Neuron (in vitro differentiated cells): ENCODE results near the gene ADAMTS17.

Experiments used
- H2AFZ ChIP-seq: one replicate; pipeline ENCODE4 v1.6.1; 2013; ENCODE audit warnings: low read depth, mild to moderate bottlenecking, inconsistent platforms, low read length, moderate library complexity
- H3K27me3 ChIP-seq: one replicate; pipeline ENCODE4 v1.6.1; 2013; ENCODE audit warnings: low read length; ENCODE audit not compliant: insufficient read depth
- H3K36me3 ChIP-seq: one replicate; pipeline ENCODE4 v1.6.1; 2013; ENCODE audit warnings: low read length; ENCODE audit not compliant: insufficient read depth
- H3K4me1 ChIP-seq: one replicate; pipeline ENCODE4 v1.6.1; 2013; ENCODE audit warnings: low read length; ENCODE audit not compliant: insufficient read depth
- H3K4me3 ChIP-seq: 2 replicates; pipeline ENCODE4 v1.5.1; 2013; ENCODE audit warnings: mild to moderate bottlenecking, low read length, moderate library complexity
- H3K9me3 ChIP-seq: one replicate; pipeline ENCODE4 v1.6.1; 2013; ENCODE audit warnings: low read length

ADAMTS17 gene

DNA sequence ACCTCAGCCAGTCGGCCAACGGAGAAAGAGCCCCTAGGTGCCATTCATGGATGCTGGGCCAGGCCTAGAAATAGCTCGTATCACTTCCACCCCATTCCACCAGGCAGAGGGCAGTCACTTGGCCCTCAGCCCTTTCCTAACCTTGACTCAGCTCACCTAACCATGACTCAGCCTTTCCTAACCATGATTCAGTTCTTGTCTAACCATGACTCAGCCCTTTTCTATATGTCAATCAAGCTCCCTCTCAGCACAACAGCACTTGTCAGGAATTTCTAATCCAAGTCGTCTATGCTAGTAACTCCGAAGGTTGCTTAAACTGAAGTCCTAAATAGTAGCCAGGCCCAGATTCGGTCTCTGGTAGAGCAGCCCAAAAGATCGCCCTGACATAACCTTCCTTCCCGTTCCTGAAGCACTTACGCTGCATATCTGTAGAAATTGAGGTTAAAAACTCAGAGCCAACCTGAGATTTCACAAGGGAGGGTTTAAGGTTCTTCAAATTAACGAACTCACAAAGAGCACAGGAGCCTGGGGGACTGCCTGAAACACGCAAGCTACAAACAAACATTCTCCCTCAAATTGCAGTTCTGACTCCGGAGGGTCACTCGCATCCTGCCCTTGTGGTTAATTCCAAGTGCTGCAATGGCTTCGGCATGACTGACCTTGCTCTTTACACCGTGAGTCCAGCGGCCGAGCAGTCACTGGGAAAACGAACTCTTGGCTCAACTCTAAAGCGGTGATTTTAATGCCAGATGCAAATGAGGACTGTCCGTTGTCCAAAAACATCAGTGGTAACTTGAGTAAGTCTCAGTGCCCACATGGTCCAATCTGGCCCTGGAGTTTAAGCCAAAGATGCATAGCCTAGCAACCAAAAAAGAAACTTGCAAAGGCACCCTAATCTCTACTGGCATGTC lies 99.9 kb downstream of the ADAMTS17 start:
- Histone ChIP-seq H2AFZ (no peak overlapping the region), H3K4me1 (no peaks in the 10 kb centered on the region), H3K27me3 (no peaks in the 10 kb centered on the region), H3K9me3 (no peaks in the 10 kb centered on the region), H3K36me3 (no peaks in the 10 kb centered on the region), H3K4me3 (no peak overlapping the region)

DNA sequence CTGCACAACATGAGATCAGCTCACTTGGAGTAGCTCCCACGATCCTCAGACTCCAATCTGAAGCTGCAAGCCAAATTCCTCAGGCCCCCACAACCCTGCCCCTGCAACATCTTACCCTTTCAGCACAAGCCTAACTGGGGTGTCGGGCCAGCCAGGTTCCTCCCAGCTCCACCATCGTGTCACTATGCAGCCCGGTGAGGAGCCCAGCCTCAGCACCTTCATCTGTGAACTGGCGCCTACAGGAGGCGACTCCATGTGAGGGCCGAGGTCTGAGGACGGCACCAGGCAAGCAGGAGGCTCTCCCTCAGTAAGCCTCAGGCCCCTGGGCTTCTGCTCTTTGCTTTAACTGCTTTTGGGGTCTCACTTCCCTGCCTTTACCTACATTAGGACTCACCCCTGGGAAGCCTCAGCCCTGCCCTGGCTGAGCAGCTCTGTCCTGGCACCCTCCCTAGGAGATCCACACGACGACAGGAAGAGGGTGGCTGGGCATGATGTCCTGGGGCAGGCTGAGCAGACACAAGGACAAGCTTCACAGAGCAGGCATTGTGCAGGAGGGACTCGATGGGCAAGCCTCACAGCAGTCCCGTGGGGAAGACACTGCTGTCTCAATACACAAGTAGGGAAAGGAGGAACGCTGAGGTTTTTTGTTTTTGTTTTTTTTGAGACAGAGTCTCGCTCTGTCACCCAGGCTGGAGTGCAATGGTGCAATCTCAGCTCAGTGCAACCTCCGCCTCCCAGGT lies 104.6 kb downstream of the ADAMTS17 start:
- peaks cover 3% of the 10 kb centered on the region for H3K27me3 ChIP-seq
- H3K4me1 ChIP-seq: no peaks in the 10 kb centered on the region
- H3K4me3 ChIP-seq: no peak overlapping the region
- H3K9me3 ChIP-seq: no peaks in the 10 kb centered on the region
- no peaks in the 10 kb centered on the region for H3K36me3 ChIP-seq
- no peak overlapping the region for H2AFZ ChIP-seq

DNA sequence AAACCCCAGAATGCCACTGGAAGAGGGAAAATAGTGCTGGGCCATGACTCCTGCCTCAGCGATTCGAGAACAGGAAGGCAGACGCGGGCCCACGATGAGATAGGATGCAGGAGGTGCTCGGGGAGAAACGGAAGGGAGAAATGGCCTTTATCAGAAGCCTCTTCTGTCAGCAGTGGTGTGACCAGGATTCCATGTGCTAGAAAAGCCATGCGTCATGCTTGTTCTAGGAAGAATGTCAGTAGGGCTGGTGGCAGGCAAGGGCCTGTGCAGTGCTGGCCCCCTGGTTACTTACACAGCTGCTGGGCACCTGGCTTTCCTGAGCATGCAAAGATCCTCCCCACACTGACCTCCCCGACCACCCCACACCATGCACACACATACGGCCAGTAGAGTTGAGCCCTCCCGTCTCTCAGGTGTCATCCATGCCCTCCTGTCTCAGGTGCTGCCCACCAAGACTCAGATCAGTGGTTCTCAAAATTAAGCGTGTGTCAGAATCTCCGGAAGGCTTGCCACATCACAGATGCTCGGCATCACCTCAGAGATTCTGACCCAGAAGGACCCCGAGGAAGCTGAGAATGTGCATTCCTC lies 106.7 kb downstream of the ADAMTS17 start:
- Histone ChIP-seq H3K4me1 (no peaks in the 10 kb centered on the region), H3K27me3 (peaks cover 3% of the 10 kb centered on the region), H3K4me3 (no peak overlapping the region), H3K36me3 (no peaks in the 10 kb centered on the region), H2AFZ (no peak overlapping the region), H3K9me3 (no peaks in the 10 kb centered on the region)

DNA sequence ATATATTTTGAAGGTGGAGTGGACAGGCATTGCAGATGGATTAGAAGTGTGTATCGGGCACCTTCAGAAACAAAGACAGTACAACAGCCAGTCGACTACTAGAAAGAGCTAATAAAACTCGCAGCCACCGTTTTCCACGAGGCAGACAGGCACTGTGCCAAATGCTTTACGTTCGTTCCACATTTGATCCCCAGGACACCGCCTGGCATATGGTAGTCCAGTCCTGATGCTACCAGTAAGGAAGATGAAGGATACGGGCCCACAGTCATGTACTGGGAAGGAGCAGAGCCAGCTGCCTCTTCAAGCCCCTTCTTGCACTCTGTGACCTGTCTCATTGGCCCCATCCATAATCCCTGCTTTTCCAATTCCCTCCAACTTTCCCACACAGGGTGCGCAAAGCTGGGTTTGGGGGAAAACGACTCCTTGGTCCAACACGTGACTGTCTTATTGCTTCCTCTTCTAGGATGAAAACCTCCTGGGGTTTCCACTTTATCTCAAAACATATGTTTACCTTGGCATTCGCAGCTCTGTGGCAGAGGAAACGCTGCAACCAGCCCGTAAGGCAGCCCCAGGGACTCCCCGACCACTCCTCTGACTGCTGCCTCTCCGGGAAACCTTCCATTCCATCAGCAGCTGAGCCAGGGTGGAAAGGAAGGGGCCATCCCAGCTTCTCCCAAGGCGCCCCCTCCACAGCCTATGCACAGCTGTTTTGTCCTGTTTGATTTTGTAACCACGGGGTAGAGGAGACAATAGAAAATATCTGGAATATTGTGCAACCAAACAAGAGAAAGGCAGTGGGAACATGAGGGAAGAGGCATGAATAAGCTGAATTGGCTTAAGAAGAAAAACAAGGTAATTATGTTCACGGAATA lies 107.4 kb downstream of the ADAMTS17 start:
- no peaks in the 10 kb centered on the region for H3K36me3 ChIP-seq
- no peaks in the 10 kb centered on the region for H3K4me1 ChIP-seq
- no peak overlapping the region for H3K4me3 ChIP-seq
- no peak overlapping the region for H2AFZ ChIP-seq
- peaks cover 3% of the 10 kb centered on the region for H3K27me3 ChIP-seq
- H3K9me3 ChIP-seq: no peaks in the 10 kb centered on the region

DNA sequence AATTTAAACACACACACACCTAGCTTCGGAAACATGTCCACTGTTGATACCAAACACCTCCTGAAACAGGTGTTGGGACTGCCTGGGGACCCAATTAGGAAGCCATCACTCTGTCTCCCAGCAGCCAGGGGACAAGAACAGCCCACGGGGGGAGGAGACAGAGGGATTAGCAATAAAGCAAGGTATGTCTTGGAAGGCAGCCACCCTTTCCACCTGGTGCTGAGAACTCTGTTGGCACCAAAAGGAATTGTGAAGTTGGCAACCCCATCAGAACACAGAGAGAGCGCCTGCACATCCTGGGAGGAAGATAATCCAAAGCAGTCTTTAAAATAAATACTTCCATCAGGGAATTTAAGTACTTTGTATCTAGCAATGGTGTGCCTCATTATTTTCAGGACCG lies 111.0 kb downstream of the ADAMTS17 start:
- H3K4me3 ChIP-seq: no peak overlapping the region
- H3K27me3 ChIP-seq: peaks cover 3% of the 10 kb centered on the region
- H3K9me3 ChIP-seq: no peaks in the 10 kb centered on the region

DNA sequence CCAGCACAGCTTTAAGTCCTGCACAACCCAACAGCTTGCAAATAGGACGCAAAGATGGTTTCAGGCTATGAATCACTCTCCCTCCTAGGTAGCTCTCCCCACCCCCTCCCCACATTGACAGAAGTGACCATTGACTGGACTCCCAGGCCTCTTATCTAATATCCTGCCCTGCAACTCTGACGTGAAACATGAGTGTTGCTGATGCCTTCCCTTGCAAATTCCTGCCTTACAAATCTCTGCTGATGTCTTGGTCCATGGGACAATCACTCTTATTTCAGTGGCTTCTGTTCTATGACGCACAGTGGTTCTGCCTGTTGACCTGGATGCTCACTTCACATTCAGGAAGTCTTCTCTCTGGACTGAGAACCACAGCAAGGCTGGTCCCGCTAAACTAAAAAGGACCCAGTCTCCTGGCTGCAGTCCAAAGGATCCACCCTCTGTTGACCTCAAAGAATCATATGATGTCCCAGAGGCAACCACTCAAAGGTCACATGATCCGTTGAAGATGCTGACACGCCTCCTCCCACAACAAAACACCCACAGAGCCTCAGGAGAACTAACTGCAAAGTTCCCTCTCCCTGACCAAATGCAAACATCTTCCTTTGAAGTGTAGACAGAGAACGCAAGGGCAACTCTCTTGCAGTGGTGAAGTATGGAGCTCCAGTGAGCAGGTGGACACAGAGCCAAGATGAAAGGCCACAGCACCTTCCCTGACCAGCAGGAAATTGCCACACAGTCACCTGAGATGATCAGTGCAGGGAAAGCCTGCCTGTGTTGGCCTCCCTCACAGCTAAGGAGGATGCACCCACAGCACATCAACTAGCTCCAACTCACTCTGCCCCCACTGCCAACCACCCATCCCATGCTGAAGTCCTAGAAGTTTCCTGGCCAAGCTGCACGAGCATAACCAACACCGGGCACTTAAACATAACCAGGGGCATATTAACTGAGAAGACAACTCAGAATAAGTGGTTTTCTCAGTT lies 112.3 kb downstream of the ADAMTS17 start:
- Histone ChIP-seq H2AFZ (no peak overlapping the region), H3K4me3 (no peak overlapping the region), H3K4me1 (no peaks in the 10 kb centered on the region), H3K27me3 (no peaks in the 10 kb centered on the region), H3K36me3 (no peaks in the 10 kb centered on the region), H3K9me3 (no peaks in the 10 kb centered on the region)

More for the DNA sequence above, 111.0 kb downstream of the ADAMTS17 start:
- no peaks in the 10 kb centered on the region for H3K36me3 ChIP-seq
- no peaks in the 10 kb centered on the region for H3K4me1 ChIP-seq
- no peak overlapping the region for H2AFZ ChIP-seq

DNA sequence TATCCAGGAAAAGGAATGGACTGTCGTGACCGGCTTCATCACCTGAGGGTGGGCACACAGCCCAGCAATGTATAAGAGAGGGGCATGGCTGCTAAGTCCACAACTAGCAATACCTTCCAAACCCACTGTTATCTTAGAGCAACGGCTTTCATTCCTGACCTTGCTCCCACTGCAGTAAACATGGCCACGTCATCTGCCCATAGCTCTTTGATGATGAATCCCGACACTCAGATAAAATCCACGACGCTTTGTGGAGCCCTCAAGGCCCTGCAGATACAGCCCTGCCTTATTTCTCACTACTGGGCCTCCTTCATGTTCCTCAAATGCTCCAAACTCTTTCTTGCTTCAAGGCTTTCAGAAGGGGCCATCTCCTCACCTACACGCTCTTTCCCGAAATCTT lies 114.0 kb downstream of the ADAMTS17 start:
- Histone ChIP-seq H3K4me1 (no peaks in the 10 kb centered on the region), H3K27me3 (no peaks in the 10 kb centered on the region), H3K9me3 (no peaks in the 10 kb centered on the region), H3K36me3 (no peaks in the 10 kb centered on the region), H3K4me3 (no peak overlapping the region), H2AFZ (no peak overlapping the region)

DNA sequence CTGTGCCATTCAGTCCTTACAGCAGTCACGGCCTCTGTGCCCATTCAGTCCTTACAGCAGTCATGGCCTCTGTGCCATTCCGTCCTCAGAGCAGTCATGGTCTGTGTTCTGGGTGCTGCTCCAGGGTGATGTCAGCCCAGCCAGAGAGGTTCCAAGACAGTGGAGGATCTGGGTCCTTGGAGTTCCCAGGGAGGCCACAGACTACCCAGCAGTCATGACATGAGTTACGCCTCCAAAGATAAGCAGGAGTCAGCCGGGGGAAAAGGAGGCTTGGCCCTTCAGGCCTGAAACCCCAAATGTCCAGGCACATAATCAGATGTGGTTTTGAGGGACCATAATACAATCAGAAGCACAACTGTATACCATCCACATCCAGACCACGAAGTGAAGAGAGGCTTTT lies 115.7 kb downstream of the ADAMTS17 start:
- Histone ChIP-seq H3K36me3 (no peaks in the 10 kb centered on the region), H3K4me1 (no peaks in the 10 kb centered on the region), H3K4me3 (no peak overlapping the region), H2AFZ (no peak overlapping the region), H3K9me3 (no peaks in the 10 kb centered on the region), H3K27me3 (no peaks in the 10 kb centered on the region)

DNA sequence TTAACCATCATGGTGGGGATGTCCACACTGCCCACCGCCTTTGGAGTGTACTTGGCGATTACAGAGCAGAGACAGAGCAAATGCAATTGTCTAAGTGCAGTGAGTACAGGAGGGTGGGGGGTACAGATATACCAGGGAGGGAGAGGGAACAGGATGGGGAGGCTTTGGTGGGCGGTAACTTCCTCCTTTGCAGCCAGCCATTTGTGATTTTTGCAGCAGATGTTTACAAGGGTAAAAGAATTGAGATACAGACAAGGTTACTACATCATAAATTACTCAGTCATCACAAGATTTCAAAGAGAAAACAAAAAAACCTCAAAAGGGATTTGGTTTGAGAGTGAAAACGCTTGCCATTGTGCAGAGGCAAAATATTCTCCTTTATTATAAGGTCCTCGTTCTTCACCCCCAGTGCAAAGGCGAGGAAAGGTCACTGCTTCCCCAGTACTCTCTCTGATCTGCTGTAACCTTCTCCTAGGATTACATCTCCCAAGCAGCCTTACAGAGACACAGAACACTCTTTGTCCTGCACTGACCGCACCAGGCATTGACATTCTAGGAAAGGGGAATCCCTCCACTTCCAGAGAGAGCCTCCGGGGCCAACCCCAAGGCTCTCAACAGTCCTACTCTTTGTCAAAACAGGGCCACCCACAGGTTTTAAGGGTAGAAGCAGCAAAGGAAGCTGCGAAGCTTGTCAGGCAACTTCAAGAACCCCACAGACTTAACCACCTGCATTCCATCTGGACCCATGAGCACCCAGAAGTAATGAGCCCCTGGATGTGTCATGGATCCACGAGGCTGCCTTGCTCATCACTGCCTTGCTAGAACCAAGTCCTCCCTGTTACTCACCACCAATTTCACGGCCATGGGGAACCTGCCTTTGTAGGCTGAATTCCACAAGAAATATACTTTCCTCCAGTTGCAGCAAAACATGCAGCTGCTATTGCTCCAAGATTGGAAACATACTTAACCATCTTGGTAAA lies 117.3 kb downstream of the ADAMTS17 start:
- no peaks in the 10 kb centered on the region for H3K27me3 ChIP-seq
- H3K4me3 ChIP-seq: no peak overlapping the region
- no peaks in the 10 kb centered on the region for H3K36me3 ChIP-seq
- no peaks in the 10 kb centered on the region for H3K4me1 ChIP-seq
- no peaks in the 10 kb centered on the region for H3K9me3 ChIP-seq
- H2AFZ ChIP-seq: no peak overlapping the region

DNA sequence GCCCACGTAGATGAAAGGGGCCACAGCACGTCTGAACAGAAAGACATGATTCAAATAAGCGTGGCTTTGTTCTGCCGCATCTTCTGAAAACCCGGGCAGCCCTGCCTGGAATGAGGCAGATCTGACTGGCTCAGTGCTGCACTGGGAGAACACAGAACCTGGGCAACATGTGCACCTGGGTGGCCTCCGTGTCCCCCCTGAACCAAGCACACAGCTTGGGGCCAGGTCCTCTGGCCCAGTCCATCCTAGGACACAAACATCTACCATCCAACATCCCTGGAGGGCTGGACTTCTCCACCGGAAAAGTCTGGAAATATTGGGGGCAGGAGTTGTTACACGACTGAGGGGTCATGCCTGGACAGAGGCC lies 119.4 kb downstream of the ADAMTS17 start:
- Histone ChIP-seq H3K4me3 (no peak overlapping the region), H3K4me1 (no peaks in the 10 kb centered on the region), H2AFZ (no peak overlapping the region), H3K27me3 (no peaks in the 10 kb centered on the region), H3K9me3 (no peaks in the 10 kb centered on the region), H3K36me3 (no peaks in the 10 kb centered on the region)
